GM10248 (cell line): ENCODE data around the gene SLC6A6.

ENCODE experiments used
- CTCF ChIA-PET: fragments of 300-600 bp; sonication (Branson Sonifier 250); formaldehyde crosslinking; extraction: SDS; loops from one replicate; lab custom pipeline; 2021; ENCODE audit warnings: antibody characterized with exemption; lab: Yijun Ruan, JAX
- POLR2A ChIA-PET: fragments of 350-650 bp; sonication (Branson Sonifier 250); formaldehyde crosslinking; extraction: SDS; loops from one replicate; lab custom pipeline; 2020; ENCODE audit warnings: antibody characterized with exemption; lab: Yijun Ruan, JAX
- DNase-seq: peaks from one replicate; pipeline ENCODE4 v3.0.0; 2012; ENCODE audit errors: extremely low spot score
- TF ChIP-seq, protein P1 (sequence below): IDR thresholded peaks from 2 replicates; pipeline ENCODE4 v1.5.1; 2012; ENCODE audit warnings: mild to moderate bottlenecking, low read depth; ENCODE audit errors: extremely low read depth, missing control alignments, control extremely low read depth

The SLC6A6 gene

DNA sequence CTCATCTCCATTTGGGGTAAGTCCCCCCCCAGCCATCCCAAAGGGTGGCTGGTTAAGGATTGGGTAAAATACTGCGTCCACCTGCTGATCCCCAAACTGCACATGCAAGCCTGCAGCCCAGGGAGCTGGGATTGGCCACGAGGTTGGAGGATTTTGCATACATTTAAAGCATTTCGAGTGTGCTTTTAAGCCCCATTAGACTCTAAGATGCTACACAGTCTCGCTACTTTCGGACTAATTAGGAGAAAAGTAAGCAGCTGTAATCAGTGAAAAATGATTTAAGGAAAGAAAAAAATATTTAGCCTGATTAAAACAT is 23.9 kb downstream of the SLC6A6 start:
- DNase-seq: no peak
- POLR2A ChIA-PET: no interaction called here

DNA sequence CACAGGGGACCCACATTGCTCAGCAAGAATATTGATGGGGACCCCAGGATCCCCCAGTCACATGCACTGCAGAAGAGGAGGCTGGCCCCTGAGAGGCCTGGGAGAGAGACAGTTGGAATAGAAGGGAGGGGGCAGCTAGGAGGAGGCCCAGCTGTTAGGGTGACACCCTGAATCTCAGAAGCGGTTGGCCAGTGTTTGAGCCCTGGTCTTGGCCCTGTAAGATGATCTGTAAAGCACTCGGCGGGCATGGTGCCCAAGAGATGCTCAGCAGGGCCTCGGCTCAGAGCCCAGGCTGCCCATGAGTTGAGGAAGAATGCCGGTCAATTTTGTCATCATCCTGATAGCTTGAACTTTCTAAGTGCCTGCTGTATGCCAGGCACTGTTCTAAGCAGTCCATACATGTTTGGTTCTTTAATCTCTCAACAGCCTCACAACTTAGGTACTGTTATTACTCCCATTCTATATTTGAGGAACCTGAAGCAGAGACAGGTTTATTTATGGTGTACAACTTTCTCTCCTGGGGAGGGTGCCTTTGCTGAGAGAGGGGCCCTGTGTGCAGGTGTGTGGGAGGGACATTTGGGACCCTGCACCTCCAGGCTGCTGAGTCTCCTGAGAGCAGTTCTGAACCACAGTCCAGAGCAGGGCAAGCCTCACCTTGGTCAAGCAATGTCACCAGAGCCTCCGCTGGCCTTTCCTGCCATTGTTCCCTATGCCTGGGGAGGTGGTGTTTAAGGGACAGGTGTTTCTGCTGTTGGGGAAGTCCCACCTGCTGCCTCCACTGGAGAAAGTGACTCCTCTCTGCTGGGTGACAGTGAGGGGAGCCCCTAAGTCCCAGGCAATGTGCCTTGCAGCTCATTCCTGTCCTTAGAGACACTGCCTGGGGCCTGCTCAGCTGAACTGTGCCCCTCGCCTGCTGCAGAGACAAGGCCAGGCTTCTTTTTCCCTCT is 26.0 kb downstream of the SLC6A6 start:
- DNase-seq: peak; percentile 52
- POLR2A ChIA-PET: no interaction called here
- CTCF ChIA-PET: interaction anchor here (0.7 to 3.1 kb wide), 6 partner anchors 9 to 33 kb away, joined by 3 to 14 read pairs (median 3); partner anchors contain the start of gene SLC6A6
- TF ChIP-seq, protein P1, sequence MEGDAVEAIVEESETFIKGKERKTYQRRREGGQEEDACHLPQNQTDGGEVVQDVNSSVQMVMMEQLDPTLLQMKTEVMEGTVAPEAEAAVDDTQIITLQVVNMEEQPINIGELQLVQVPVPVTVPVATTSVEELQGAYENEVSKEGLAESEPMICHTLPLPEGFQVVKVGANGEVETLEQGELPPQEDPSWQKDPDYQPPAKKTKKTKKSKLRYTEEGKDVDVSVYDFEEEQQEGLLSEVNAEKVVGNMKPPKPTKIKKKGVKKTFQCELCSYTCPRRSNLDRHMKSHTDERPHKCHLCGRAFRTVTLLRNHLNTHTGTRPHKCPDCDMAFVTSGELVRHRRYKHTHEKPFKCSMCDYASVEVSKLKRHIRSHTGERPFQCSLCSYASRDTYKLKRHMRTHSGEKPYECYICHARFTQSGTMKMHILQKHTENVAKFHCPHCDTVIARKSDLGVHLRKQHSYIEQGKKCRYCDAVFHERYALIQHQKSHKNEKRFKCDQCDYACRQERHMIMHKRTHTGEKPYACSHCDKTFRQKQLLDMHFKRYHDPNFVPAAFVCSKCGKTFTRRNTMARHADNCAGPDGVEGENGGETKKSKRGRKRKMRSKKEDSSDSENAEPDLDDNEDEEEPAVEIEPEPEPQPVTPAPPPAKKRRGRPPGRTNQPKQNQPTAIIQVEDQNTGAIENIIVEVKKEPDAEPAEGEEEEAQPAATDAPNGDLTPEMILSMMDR: no peak

More for the DNA sequence above, 23.9 kb downstream of the SLC6A6 start:
- CTCF ChIA-PET: interaction anchor here (1.0 to 4.3 kb wide), 8 partner anchors 9 to 222 kb away, joined by 4 to 18 read pairs (median 6); no protein-coding TSS in a partner anchor
- TF ChIP-seq, protein P1: no peak

DNA sequence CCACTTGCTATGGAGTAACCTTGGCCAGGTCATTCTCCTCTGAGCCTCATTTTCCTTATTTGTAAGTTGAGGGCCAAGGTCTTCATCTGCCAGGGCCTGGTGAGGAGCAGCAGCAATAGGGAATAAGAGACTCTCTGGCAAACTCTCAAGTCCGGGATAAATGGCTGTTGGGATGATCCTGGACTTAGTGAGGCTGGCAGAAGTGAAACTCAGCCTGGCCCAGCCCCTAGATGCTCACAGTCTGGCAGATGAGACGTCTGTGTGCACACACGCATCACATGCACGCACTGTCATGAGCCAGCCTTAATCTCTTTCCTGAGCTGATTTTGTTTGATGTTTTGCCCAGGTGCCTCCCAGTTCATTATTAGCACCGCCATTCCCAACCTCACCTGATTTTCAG is 26.8 kb downstream of the SLC6A6 start:
- ChIA-PET POLR2A (interaction anchor here (0.6 kb wide), 1 partner anchor 14 kb away, joined by 4 read pairs; no protein-coding TSS in a partner anchor), CTCF (interaction anchor here (0.8 to 4.3 kb wide), 3 partner anchors 9 to 27 kb away, joined by 3 to 32 read pairs (median 14); partner anchors contain the start of gene SLC6A6)
- DNase-seq: no peak
- TF ChIP-seq, protein P1: no peak

DNA sequence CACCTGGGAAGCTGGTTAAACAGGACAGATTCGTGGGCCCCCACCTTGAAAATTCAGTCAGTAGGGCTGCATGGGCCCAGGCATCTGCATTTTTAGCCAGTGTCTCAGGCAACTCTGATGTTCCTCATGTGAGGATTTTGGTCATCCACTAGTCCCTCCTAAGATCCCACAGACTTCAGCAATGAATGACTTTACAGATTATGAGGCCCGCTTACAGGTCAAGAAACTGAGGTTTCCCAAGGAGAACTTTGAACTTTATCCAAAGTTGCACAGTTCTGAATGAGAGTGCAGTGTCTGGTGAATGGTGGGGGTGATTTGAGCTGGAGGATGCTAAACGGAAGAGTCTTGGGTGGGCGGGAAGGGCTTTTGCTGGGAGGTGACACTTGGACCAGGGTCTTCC is 27.2 kb downstream of the SLC6A6 start:
- POLR2A ChIA-PET: interaction anchor here (0.6 kb wide), 1 partner anchor 15 kb away, joined by 4 read pairs; no protein-coding TSS in a partner anchor
- no peak for DNase-seq
- TF ChIP-seq, protein P1: no peak
- CTCF ChIA-PET: interaction anchor here (0.8 to 4.3 kb wide), 5 partner anchors 9 to 31 kb away, joined by 3 to 32 read pairs (median 11); partner anchors contain the start of gene SLC6A6

DNA sequence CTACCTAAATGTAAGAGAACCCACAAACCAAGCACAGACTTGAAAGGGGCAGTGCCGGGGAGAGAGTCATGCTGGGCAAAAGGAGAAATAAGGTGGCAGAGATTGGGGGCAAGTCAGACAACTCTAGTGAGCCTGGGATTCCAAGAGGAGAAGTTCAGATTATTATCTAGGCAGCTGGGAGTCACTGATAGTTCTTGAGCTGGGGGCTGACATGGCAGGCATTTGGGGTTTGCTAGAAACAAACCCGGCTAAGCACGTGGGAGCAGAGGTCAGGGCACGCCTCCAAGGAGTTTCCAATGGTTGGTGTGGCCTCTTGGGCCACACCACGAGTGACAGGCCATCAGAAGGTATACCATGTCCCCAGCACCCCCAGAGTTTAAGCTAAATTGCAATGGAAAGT is 27.6 kb downstream of the SLC6A6 start:
- ChIA-PET POLR2A (no interaction called here), CTCF (interaction anchor here (0.7 to 4.3 kb wide), 6 partner anchors 9 to 38 kb away, joined by 3 to 32 read pairs (median 10); partner anchors contain the start of gene SLC6A6)
- TF ChIP-seq, protein P1: no peak
- no peak for DNase-seq

DNA sequence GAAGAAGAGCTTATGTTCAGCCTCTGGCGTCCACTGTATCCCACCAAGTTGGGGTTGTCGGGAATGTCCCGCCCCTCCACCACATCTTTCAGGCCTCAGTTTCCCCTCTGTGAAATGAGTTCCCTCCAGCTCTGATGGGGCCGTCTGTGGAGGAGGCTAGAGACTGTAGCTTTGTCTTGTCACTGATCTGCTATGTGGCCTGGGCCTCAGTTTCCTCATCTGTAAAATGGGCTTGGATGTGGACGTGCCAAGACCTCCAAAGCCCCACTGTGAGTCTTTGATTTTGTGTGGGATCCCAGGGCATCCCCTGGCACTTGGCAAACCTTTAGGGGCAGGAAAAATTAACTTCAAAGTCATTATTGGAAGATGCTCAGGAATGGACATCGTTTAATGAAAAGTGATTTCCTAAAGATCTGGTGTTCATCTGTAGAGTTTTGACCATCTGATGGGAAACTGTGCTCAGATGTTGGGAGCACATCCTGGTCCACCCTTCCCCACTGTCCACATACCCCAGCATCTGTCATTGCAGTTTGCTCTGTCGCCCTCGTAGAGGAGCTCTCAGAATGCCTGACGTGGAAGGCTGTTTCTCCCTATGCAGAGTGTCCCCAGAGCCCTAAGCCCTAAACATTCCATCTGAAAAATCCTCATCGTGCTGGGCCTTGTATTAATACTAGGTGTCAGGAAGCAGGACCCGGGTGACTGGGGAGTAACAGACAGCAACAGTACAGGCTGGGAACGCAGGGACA is 28.5 kb downstream of the SLC6A6 start:
- no peak for DNase-seq
- ChIA-PET CTCF (interaction anchor here (0.7 to 4.3 kb wide), 10 partner anchors 9 to 227 kb away, joined by 3 to 32 read pairs (median 6); partner anchors contain the start of gene SLC6A6), POLR2A (no interaction called here)
- TF ChIP-seq, protein P1: peak; percentile 17
